ENCODE results near the gene LYST. TPM values are rescaled to one million over a fixed set of nuclear protein-coding genes. Genes with fewer than 3 reads are reported as not detected.

Gene LYST
- total and polyA plus RNA-seq, 2 of the 8 experiments (the other 6 are each of a cell fraction or from before 2014, with no cell fraction given), result 0.29 to 0.58 TPM

- no peak for TF ChIP-seq CHD7 (IDR thresholded peaks at IDR 0.05; ENCODE audit: insufficient replicate concordance, low read length)
- no peak for TF ChIP-seq E2F6 (IDR thresholded peaks at IDR 0.05)
- TF ChIP-seq KDM1A (IDR thresholded peaks at IDR 0.05; ENCODE audit: borderline replicate concordance, low read length), result no peak
- no peak for TF ChIP-seq RXRA (IDR thresholded peaks at IDR 0.05; ENCODE audit: insufficient read depth, low read depth, low read length)
- no peak for TF ChIP-seq FOSL1 (IDR thresholded peaks at IDR 0.05; ENCODE audit: insufficient read depth, low read depth, low read length)
- no peak for TF ChIP-seq SAP30 (IDR thresholded peaks at IDR 0.05; ENCODE audit: insufficient read depth, insufficient replicate concordance, low read length)
- TF ChIP-seq YY1 (IDR thresholded peaks at IDR 0.05; ENCODE audit: low read depth, low read length), result no peak
- TF ChIP-seq JUND (IDR thresholded peaks at IDR 0.05; ENCODE audit: low read length), result no peak
- no peak for TF ChIP-seq BCL11A (IDR thresholded peaks at IDR 0.05; ENCODE audit: low read depth in 2 of 2, low read length in 2 of 2)
- TF ChIP-seq SIRT6 (IDR thresholded peaks at IDR 0.05; ENCODE audit: low read length), result no peak
These were observed 84.1 kb downstream of the LYST start (continued) for GRCh38 chr1:235782601-235783000.

Data from H1 (cell line).